Measurements from ENCODE around the gene HPS1.

HPS1 gene

GRCh38 chr10:98463976-98464754, 17.4 kb upstream of the HPS1 start:
- DNase-seq = peak; percentile 92

- DNase-seq = peak; percentile 94
These were observed 16.3 kb upstream of the HPS1 start for GRCh38 chr10:98463016-98463415.

DNA sequence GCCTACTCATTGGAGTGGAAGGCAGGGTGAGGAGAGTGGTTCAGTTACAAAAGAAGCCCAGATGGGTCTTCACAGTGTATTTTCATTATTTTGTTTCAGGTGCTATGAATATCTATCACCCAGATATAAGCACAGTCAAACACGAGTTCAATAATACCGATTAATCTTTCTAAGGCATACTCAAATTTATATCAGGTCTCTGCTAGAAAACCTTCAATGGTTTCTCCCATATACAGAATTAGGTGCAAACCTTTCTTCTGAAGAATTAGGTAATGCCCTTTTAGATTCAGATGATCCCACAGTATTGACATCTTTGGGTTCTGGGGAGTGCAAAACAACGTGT, 14.7 kb upstream of the HPS1 start:
- no peak for DNase-seq

DNA sequence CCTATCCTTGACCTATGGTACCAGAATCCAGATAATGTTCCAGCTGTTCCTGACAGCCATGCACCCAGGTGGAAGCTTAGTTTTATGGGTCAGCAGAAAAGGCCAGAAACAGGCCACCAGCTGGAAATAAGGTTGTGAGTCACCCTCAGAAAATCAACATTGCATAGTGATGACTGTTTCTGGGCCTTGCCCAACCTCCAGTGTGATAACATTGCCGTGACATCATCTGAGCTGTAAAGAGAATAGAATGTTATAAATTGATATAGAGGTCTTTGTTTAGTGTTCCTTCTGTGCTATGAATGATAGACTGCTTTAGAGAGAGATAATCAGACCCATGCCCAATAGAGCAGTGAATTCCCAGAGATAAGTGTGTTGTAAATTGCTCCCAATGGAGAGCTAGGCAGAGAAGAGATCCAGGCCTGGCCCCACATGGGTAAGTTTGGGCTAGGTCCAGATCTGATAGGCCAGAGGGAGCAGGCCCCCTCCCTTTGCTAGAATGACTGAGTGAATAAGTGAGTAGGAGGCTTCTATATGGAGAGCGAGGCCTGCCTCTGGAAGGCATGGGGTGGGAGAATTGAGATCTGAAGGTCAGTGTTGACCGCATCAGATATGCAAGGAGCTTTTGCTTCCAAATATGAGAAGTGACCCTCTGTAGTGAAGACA, 14.2 kb upstream of the HPS1 start:
- DNase-seq = peak; percentile 99

GRCh38 chr10:98458809-98459784, 12.4 kb upstream of the HPS1 start:
- no peak for DNase-seq

DNA sequence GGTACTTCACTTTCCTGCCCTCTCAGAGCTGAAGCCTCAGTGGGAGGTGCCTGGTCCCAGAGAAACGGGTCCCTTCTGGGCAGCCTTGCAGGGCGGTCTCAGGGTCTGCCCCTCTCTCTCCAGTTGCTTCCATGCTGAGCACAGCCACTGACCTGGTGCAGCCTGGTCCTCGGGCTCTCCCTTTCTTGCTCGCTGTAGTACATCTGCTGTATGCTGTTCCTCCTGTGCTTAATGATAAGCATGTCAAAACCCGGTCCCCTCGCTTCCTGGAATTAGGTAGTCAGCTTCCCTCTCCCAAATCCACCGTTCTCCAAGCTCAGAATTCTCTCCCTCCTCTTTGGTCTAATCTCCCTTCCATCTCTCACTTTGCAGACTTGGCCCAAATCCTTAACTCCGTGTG, 11.0 kb upstream of the HPS1 start:
- peak; percentile 48 for DNase-seq

- no peak for DNase-seq
These were observed 10.1 kb upstream of the HPS1 start for GRCh38 chr10:98456686-98457482.

GRCh38 chr10:98456043-98456570, 9.4 kb upstream of the HPS1 start:
- DNase-seq = no peak

DNA sequence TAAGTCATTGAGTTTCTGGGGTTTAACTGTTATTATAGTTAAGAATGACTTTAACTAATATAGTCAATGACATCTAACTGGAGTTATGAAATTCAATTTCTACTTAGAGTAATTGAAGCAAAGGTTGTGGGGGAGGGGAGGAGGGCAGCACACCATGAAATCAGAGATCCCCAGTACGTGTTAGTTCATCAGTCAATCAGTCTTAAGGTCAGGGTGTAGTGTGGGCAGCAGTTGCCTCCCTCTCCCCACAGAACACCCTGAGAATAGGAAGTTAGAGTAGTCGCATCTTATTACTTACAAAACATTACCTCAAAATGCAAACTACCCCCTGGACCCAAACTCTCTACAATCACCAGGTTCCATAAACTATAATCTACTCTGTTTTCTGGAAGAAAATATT, 7.0 kb upstream of the HPS1 start:
- DNase-seq = no peak

DNA sequence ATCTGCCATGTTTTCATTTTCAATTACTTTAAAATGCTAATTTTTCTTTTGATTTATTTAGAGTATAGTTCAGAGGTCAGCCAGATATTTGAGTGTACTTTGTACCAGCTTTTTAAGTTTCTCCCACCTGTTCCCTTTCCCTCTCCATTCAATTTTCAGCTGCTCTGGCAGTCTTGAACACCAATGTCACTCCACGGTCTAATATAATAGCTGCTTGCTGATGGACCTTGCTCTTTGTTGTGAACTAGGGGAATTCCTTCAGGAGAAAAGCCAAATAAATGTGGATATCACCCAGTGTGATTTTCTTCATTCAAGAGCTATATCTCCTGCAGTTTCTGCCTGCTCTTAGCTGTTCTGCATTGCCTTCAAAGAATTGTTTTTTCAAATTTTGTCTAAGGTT, 3.9 kb upstream of the HPS1 start:
- DNase-seq = no peak

DNA sequence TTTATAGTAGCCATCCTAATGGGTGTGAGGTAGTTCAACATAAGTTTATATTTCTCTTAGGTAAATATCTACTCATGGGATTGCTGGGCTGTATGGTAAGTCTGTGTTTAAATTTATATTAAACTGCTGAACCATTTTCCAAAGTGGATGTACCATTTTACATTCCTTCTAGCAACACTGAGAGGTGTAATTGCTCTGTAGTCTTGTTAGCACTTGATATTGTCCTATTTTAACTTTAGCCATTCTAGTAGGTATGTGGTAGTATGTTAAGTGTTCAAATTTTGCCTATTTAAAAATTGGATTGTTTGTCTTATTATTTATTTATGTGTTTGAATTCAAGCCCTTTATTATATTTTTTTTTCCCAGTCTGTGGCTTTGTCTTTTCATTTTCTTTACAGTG, 2.6 kb upstream of the HPS1 start:
- no peak for DNase-seq

- DNase-seq = peak; percentile 71
These were observed 529 bp downstream of the HPS1 start for GRCh38 chr10:98446151-98446660.

DNA sequence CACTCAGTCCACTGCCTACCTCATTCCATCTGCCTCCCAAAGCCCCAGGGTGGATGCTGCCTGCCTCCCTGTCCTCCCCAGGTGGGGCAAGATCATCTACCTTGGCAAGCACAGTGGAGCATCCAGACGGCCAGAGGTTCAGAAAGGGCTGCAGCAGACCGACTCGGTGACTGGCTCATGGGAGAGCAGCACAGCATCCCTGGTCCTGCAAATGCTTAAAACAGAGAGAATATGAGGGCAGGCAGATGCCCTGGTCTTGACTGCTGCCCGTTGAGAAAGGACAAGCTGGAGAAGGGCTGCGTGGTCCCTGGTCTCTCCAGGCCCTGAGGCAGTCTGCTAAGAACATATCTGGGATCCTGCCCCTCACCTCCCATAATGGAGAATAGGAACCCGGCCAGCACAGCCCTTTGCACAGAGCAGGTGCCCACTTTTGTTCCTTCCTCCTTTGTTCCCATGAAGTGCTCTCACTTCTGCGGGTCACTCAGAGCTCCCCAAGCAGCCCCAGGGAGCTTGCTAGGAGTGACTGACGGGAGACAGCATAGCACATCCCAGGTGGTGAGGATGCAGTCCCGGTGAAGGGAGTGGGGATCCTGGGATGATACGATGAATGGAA, 1.4 kb downstream of the HPS1 start:
- no peak for DNase-seq

DNA sequence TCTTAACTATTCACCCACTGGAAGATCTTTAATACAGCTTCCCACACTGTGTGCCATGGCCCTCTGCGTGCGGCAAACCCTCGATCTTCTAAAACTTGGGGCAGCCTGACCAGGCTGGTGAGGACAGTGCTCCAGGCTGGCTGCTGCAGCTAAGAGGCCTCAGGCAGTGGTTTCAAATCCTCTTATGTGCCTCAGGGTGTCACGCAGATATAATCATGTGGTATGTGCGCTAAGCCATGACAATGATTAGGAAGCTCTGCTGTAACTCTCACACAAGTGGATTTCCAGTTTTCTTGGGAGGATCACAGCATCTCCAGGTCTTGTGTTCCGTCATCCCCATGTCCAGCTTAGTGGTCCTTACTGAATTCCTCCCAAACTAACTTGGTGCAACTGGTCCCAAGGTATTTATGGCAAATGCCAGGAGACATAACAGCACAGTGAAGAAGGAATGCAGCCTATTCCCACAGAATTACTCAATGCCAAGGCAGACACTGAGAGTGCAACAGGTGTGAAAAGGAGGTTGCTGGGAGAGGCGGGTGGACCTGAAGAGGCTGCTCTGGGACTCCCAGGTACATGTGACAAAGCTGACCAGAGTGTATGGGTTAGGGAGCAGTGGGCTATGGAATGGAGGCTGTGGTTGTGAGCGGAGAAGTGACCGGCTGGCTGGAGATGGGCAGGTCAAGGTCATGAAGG, 2.3 kb downstream of the HPS1 start:
- no peak for DNase-seq

- DNase-seq = no peak
These were observed 8.0 kb downstream of the HPS1 start for GRCh38 chr10:98438715-98439114.

- DNase-seq = no peak
These were observed 10.0 kb downstream of the HPS1 start for GRCh38 chr10:98436704-98437103.

DNA sequence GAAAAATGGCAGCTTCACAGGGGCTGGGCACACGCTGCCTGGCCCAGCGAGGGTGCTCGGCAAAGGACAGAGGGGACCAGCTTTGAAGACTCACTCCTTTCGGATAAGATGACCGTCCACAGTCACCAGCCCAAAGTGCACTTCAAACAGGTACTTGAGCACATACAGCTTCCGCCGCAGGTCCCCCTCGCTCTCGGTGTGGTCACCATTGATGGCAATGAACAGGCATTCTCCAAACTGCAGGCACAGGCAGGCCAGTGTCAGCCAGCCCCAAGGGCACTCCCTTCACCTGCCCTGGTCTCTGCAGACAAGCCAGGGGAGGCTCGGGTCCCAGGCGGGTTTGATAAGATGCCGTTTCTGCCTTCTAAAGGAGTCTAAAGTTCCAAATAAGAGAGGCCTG, 11.6 kb downstream of the HPS1 start:
- no peak for DNase-seq

DNA sequence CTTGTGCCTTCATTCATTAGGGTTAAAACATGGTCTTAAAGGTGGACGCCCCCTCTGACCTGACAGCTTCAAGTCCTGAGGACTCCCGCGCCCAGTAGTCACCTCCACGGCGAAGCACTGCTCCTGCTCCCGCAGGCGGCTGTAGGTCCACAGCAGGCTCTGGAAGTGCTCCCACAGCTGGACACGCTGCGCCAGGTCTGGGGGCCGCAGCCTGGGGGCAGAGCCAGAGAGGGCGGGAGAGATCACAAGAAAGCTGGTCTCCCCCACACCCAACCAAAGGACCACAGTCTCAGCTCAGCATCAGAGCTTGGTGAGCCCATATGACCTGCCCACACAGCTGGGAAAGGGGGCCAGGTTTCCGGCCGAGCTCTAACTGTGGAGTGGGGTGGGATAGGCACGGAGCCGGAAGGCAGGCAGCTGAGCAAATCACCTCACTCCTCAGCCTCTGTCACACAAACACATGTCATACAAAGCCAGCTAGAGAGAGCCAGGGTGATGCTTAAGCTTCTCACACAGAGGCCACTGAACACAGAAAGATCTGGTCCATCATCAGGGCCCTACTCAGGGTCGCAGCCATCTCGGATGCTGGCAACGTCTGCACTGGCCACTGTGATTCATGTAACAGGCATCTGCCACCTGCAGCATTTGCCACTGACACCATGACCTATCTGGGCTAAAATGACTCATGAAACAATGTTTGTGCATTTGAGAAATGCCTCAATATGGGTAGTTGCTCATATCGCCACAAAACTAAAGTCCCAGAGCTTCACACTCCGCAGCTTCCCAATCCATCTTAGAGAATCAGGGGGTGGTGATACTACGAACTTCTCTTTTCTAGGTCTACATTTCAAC, 12.6 kb downstream of the HPS1 start:
- no peak for DNase-seq

DNA sequence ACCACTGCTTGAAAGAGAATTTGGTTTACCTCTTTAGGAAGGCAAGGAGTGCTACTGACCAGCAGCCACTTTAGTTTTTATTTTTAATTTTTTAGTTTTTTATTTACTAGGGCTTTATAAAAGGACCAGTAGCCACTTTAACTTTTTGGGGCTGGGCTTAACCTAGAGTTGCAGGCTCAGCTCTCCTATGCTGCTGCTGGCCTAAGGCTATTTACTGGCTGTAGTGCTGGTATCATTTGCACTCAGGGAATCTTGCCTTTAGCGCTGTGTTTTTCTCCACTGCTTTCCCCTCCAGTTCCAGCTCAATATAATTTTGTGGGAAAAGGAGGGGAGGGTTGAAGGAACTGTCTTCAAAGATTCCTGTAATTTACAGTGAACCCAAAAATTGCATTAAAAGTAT, 13.4 kb downstream of the HPS1 start:
- no peak for DNase-seq

- peak; percentile 19 for DNase-seq
These were observed 14.4 kb downstream of the HPS1 start for GRCh38 chr10:98432330-98432729.
